GM21447 (cell line): Measurements from ENCODE around the gene EN2.

Experiments used
- ATAC-seq: cut with Tn5 transposase; IDR thresholded peaks from one replicate; pipeline ENCODE4 v1.9.1; 2021; ENCODE audit not compliant: unreplicated experiment

Gene EN2

DNA sequence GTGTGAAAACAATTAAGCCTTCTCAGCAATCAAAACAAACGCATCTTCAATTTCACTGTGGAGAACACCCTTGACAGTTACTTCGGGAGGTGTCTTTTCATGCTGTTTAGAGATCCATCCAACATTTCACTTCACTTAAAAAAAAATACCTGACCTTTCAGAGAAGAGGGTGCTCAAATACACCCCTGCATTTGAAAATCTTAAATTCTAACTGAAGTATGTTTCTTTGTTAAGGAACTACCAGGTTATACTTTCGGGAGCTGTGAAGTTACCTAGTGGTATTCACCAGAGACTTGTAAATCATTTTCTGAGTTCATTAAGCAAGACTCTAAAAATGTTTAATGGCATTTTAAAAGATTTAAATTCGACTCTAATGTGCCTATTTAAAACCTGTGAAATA, 49.6 kb downstream of the EN2 start:
- no peak for ATAC-seq

DNA sequence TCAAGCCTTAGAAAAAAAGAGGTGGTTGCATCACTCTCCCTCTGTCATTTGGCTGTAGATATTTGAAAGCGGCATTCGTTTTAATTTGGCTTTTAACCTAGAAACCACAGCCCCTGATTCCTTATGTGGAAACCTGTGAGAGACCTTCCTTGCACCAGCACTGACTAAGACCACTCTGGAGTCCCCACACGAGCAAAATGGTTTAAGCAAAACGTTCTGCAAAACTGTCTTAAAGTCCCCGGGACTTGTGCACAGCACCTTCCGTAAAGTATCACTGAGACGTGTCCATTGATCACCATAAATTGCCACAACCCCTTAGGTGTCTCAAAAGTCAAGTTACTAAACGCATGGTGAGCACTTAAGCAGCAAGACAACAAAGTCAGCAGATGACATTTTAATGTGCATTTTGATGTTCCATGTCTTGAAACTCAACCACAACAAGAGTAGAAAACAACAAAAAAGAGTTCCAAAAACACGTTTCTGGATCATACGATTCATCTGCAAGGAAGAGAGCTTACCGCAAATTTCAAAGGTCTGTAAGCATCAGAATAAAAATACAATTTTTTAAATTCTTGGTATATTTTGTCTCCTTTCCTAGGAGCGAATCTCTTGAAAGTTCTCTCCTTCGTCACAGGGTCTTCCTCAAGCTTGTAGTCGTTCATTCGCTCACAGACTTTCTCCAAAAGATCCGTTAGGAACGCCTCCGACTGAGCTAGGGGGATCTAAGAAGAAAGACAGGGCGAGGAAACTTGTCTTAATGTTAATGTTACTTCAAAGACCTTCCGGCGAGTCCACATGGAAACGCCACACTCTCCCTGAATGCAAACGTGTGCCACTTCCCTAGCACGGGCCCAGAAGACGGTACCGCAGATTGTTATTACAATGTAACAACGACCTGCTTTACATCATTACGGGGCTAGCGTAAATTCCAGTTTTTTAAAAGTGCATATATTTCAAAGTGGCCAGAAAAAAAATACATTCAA, 50.7 kb downstream of the EN2 start:
- no peak for ATAC-seq

DNA sequence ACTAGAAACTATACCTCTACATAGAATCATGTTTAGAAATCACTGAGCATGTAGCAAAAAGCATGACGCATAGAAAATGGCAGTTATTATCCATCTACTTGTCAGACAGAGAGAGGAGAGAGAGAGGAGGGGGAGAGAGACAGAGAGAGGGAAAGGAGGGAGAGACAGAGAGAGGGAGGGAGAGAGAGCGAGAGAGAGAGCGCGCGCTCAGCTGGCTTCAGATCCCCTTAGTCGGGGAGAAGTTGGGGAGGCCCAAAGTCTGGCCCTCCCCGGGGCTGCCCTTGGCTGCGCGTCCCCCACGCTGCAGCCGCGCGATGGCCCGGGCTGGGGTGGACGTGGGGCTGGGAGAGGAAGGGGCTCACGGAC, 51.4 kb downstream of the EN2 start:
- ATAC-seq: no peak

DNA sequence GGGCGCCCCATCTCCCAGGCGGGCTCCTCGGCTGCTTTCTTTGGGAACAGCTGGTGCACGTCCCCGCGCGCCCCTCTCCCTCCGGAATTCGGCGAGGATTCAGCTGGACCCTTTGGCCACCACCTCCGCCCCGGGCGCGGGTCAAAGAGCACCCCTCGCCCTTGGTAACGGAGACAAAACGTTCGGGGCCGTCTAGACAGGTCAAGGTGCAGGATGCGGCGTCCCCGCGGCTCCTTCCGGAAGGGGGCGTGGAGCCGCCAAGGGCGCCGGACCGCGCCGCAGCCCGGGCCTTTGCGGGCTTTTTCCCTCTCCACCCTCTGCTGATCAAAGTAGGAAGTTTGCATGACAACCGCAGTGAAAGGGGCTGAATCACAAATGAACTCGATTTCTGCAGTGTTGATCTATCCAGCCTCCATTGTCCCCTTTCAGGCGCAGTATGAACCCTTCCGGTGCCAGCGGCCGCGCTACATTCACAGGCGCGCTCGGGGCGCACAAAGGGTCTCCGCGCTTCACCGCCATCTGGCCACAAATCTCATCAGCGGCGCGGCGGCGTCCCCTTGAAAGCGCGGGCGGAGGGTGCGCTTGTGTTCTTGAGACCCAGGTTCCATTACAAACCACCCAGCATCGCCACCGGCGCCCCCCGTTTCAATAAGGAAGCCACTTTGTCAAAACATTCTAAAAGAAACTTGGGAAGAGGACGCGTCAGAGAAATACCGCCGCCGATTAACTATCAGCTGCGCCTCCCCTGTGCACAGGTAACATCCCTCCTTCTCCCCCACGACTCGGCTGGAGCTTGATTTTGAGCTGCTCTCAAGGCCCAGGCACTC, 52.0 kb downstream of the EN2 start:
- ATAC-seq: no peak

DNA sequence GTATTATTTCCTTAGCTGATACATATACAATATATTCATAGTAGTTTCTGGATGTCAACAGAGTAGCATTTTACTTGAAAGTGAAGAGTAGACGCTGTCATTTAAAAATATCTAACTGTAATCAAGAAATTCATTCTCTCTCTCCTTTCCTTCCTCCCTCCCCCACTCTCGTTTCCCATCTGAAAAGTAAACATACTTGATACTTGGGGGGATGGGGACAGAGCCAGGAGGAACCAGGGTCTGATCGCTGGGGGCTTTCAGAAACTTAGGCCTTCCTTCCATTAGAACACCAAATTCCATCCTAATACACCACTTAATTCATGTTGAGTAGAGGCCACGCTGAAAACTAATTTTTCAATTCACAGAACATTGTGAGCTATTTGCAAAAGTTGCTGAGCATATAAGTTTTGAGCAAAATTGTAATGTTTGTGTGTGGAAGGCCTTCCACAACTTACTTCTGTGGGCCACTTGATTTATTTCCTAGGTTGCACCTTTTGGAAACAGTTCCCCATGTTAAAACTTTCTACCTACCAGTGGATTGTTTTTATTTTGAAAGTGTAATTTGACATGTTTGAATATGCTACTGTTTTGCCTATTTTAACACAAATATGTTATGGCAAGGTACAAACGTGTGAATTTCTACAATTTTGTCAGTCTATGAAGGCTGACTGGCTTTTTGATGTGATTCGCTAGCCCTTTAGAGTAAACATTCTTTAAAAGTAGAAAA, 53.2 kb downstream of the EN2 start:
- no peak for ATAC-seq

DNA sequence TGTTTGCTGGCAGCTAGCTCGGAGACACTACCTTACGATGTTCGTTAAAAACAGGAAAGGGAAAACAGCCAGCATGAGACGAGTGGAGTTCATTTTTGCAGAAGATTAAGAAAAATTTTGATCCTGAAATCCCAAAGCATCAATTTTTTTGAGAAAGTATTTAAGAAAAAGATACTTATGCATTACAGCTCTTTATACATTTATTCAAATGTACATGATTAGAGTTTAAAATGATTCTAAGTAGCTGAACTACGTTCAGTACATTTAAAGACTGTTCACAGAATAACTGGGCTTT, 53.7 kb downstream of the EN2 start:
- ATAC-seq: no peak

DNA sequence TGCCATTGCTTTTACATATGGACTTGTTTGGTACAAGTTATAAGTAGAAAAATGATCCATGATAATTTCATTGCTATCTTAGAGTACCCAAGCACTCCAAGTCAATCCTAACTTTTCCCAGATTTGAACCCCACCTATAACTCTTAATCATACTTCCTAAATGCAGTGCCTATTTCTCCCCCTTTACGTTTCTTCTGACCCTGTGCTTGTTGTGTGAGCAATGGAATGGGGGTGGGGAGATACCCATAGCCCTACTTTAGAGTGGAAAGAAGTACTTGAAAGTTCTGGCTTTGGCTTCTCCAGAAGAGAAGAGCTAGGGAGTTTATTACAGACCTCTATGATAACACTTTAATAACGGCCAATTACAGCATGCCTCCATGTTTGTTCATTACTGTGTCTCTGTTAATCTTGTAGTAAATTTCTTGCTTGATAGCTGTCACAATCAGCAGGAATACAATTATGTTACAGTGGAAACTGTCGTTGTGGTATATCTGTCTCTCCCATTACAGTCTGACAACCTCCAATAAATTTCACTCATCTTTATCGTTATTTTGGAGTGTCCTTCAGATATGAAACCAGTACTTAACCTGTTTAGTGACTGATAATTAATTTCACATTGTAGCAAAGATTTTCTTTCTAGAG, 54.4 kb downstream of the EN2 start:
- no peak for ATAC-seq

DNA sequence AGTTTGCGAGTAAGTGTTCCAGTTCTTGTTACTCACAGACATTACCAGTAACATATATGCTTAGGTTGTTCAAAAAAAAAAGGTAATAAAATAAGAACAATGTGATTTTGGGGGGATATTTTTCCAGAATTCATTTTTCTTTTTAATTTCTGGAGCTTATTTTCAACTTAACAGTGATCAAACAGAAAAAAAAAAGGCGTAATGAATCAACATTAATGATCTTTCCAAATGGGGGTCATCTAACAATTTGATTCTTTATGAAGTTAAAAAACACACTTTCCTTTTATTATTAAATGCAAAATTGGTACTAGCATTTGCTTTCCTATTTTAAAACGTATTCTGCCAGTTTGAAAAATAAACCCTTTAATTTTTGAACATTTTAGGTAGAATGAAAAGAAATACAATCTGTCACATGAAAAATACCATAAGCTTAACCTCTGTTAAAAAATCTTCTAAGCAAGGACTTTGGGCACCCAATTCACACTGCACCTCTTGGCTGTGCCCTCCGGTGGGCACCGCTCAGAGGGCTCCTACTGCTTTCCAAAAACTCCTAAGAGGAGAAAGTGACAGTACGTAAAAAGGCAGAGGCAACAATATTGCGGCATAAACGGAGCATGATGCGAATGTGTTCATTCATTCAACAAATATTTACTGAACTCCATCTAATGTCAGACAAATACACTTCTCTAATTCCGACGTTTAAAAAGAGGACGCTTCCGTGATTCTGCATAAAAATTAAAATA, 55.8 kb downstream of the EN2 start:
- ATAC-seq: no peak

DNA sequence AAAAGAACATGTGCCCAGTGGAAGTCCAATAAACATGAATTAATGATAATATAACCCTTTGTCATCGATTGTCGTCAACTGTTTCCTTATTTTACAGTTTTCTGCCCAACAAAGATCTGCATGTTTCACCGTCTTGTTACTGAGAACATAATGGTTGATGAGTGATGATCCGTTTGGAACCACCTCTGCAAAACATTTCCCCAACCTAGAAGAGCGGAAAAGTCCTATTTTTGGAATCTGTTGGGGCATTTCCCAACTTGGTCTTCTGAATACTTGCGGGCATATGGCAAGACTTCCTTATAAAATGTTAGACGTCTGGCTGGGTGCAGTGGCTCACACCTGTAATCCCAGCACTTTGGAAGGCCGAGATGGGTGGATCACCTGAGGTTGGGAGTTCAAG, 56.4 kb downstream of the EN2 start:
- ATAC-seq: no peak
